Adrenal gland (tissue), 5 donors: Measurements from ENCODE around the gene INO80.

Experiments used
- CTCF ChIP-seq, 6 experiments: fragments of 450-650 bp in 4 of 6; fragments of 200-600 bp in 2 of 6; sonication (generic) in 1 of 6; IDR thresholded peaks; 1 replicate in 5 of 6; 2 replicates in 1 of 6; pipeline versions ENCODE4 v1.5.1 to v1.8.0; 2016 to 2021; ENCODE audit warnings: antibody characterized with exemption in 6 of 6, mild to moderate bottlenecking in 2 of 6, moderate library complexity in 1 of 6
- POLR2A ChIP-seq, 2 donors: fragments of 450-650 bp; IDR thresholded peaks; one replicate each; pipeline ENCODE4 v1.6.1; 2017; ENCODE audit warnings: antibody characterized with exemption in 2 of 2, mild to moderate bottlenecking in 2 of 2, moderate library complexity in 1 of 2
- donor health status: DM: no; HTN: no; CAD: no.

GRCh38 chr15:41079717-41080116, 36.4 kb downstream of the INO80 start:
- TF ChIP-seq CTCF (IDR thresholded peaks at IDR 0.05) (no peak), POLR2A (IDR thresholded peaks at IDR 0.05) (no peak)
